Mesothelial cell of epicardium (in vitro differentiated cells): Measurements from ENCODE around the gene CPLANE1. TPM values are rescaled to one million over a fixed set of nuclear protein-coding genes. Genes with fewer than 3 reads are reported as not detected.

Experiments used
- DNase-seq, 2 experiments: peaks; one replicate each; pipeline ENCODE4 v3.0.0; 2021; ENCODE audit warnings: low spot score in 2 of 2; ENCODE audit not compliant: unreplicated experiment in 2 of 2
- H3K27ac Mint-ChIP-seq: 2 replicates; pipeline ENCODE4 v1.8.0; 2021; ENCODE audit warnings: mixed read lengths
- H3K27me3 Mint-ChIP-seq: 2 replicates; pipeline ENCODE4 v1.8.0; 2021; ENCODE audit warnings: low read depth, mixed read lengths
- H3K36me3 Mint-ChIP-seq: 2 replicates; pipeline ENCODE4 v1.8.0; 2021; ENCODE audit warnings: mixed read lengths
- H3K4me1 Mint-ChIP-seq: 2 replicates; pipeline ENCODE4 v1.8.0; 2021; ENCODE audit warnings: mixed read lengths
- H3K4me3 Mint-ChIP-seq: 2 replicates; pipeline ENCODE4 v1.8.0; 2021; ENCODE audit warnings: mild to moderate bottlenecking, moderate library complexity, mixed read lengths
- H3K9me3 Mint-ChIP-seq: 2 replicates; pipeline ENCODE4 v1.8.0; 2021; ENCODE audit warnings: mixed read lengths
- CTCF ChIP-seq: fragments of 200-600 bp; sonication (generic); IDR thresholded peaks from one replicate; pipeline ENCODE4 v1.5.0; 2021; ENCODE audit warnings: antibody characterized with exemption; ENCODE audit not compliant: unreplicated experiment
- total RNA-seq: library from RNA; stranded (reverse); gene quantifications from 3 replicates; pipeline ENCODE4 v1.2.1, GENCODE V29; 2021

CPLANE1 gene
- total RNA-seq, 1 donor from 2014 or later = 32.3 TPM

- no peak overlapping the region for H3K27ac Mint-ChIP-seq
- H3K36me3 Mint-ChIP-seq = peaks cover 29% of the 10 kb centered on the region
- peaks cover 7% of the 10 kb centered on the region for H3K4me1 Mint-ChIP-seq
- TF ChIP-seq CTCF = no peak
- H3K4me3 Mint-ChIP-seq = no peak overlapping the region
- H3K9me3 Mint-ChIP-seq = no peaks in the 10 kb centered on the region
- DNase-seq = no peak
- no peaks in the 10 kb centered on the region for H3K27me3 Mint-ChIP-seq
Observed at GRCh38 chr5:37207802-37208201, 41.4 kb downstream of the CPLANE1 start.

GRCh38 chr5:37206736-37207135, 42.4 kb downstream of the CPLANE1 start:
- DNase-seq = no peak
- H3K9me3 Mint-ChIP-seq = no peaks in the 10 kb centered on the region
- H3K36me3 Mint-ChIP-seq = peaks cover 25% of the 10 kb centered on the region
- H3K4me3 Mint-ChIP-seq = no peak overlapping the region
- no peak for TF ChIP-seq CTCF
- H3K4me1 Mint-ChIP-seq = peaks cover 3% of the 10 kb centered on the region
- H3K27ac Mint-ChIP-seq = no peak overlapping the region
- H3K27me3 Mint-ChIP-seq = no peaks in the 10 kb centered on the region

GRCh38 chr5:37198842-37199241, 50.3 kb downstream of the CPLANE1 start:
- no peaks in the 10 kb centered on the region for H3K9me3 Mint-ChIP-seq
- H3K27ac Mint-ChIP-seq = no peak overlapping the region
- H3K4me1 Mint-ChIP-seq = no peaks in the 10 kb centered on the region
- no peak overlapping the region for H3K4me3 Mint-ChIP-seq
- TF ChIP-seq CTCF = no peak
- DNase-seq = no peak
- no peaks in the 10 kb centered on the region for H3K27me3 Mint-ChIP-seq
- H3K36me3 Mint-ChIP-seq = peaks cover 29% of the 10 kb centered on the region

- no peak for TF ChIP-seq CTCF
- H3K36me3 Mint-ChIP-seq = peaks cover 31% of the 10 kb centered on the region
- DNase-seq = no peak
- H3K4me1 Mint-ChIP-seq = no peaks in the 10 kb centered on the region
- no peak overlapping the region for H3K4me3 Mint-ChIP-seq
- H3K27me3 Mint-ChIP-seq = no peaks in the 10 kb centered on the region
- H3K27ac Mint-ChIP-seq = no peak overlapping the region
- no peaks in the 10 kb centered on the region for H3K9me3 Mint-ChIP-seq
Observed at GRCh38 chr5:37198061-37198460, 51.1 kb downstream of the CPLANE1 start.

- Mint-ChIP-seq H3K9me3 (no peaks in the 10 kb centered on the region), H3K4me3 (no peak overlapping the region), H3K36me3 (peaks cover 32% of the 10 kb centered on the region), H3K4me1 (no peaks in the 10 kb centered on the region), H3K27me3 (no peaks in the 10 kb centered on the region), H3K27ac (no peak overlapping the region)
- DNase-seq = no peak
- TF ChIP-seq CTCF = no peak
Observed at GRCh38 chr5:37197340-37198050, 51.7 kb downstream of the CPLANE1 start.
